Measurements from ENCODE around the gene GRM4.

The GRM4 gene

GRCh38 chr6:33974030-33974429, 171.9 kb downstream of the GRM4 start:
- peaks cover 18% of the 10 kb centered on the region for H3K4me1 Mint-ChIP-seq
- H3K36me3 Mint-ChIP-seq (ENCODE audit: low read depth) = no peaks in the 10 kb centered on the region
- TF ChIP-seq, protein P1, sequence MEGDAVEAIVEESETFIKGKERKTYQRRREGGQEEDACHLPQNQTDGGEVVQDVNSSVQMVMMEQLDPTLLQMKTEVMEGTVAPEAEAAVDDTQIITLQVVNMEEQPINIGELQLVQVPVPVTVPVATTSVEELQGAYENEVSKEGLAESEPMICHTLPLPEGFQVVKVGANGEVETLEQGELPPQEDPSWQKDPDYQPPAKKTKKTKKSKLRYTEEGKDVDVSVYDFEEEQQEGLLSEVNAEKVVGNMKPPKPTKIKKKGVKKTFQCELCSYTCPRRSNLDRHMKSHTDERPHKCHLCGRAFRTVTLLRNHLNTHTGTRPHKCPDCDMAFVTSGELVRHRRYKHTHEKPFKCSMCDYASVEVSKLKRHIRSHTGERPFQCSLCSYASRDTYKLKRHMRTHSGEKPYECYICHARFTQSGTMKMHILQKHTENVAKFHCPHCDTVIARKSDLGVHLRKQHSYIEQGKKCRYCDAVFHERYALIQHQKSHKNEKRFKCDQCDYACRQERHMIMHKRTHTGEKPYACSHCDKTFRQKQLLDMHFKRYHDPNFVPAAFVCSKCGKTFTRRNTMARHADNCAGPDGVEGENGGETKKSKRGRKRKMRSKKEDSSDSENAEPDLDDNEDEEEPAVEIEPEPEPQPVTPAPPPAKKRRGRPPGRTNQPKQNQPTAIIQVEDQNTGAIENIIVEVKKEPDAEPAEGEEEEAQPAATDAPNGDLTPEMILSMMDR (IDR thresholded peaks at IDR 0.05) = no peak
- peaks cover 19% of the 10 kb centered on the region for H3K9me3 Mint-ChIP-seq
- peaks cover 69% of the 10 kb centered on the region for H3K27me3 Mint-ChIP-seq (ENCODE audit: low read depth, poor library complexity)
- H3K27ac Mint-ChIP-seq = no peak overlapping the region
- H3K4me3 Mint-ChIP-seq = no peak overlapping the region
- no peak for DNase-seq

GRCh38 chr6:33971580-33971979, 174.3 kb downstream of the GRM4 start:
- Mint-ChIP-seq H3K27me3 (ENCODE audit: low read depth, poor library complexity) (peaks cover 54% of the 10 kb centered on the region), H3K9me3 (peaks cover 19% of the 10 kb centered on the region), H3K27ac (no peak overlapping the region), H3K4me3 (no peak overlapping the region), H3K36me3 (ENCODE audit: low read depth) (no peaks in the 10 kb centered on the region), H3K4me1 (peaks cover 25% of the 10 kb centered on the region)
- DNase-seq = no peak
- TF ChIP-seq, protein P1 (IDR thresholded peaks at IDR 0.05) = no peak

Data from nephron progenitor cell (in vitro differentiated cells).